Esophagus squamous epithelium (tissue), 4 donors: ENCODE results near the gene CALHM1.

ENCODE experiments used
- POLR2A ChIP-seq, 4 donors: fragments of 450-650 bp; IDR thresholded peaks; one replicate each; pipeline ENCODE4 v1.6.1; 2017; ENCODE audit warnings: antibody characterized with exemption in 4 of 4, mild to moderate bottlenecking in 4 of 4, moderate library complexity in 3 of 4
- TF ChIP-seq, protein P1 (sequence below), 6 experiments: fragments of 450-650 bp in 4 of 6; fragments of 200-600 bp in 2 of 6; sonication (generic) in 2 of 6; IDR thresholded peaks; one replicate each; pipeline ENCODE4 v1.5.1; 2016 to 2019; ENCODE audit warnings: antibody characterized with exemption in 6 of 6, mild to moderate bottlenecking in 4 of 6, moderate library complexity in 4 of 6

DNA sequence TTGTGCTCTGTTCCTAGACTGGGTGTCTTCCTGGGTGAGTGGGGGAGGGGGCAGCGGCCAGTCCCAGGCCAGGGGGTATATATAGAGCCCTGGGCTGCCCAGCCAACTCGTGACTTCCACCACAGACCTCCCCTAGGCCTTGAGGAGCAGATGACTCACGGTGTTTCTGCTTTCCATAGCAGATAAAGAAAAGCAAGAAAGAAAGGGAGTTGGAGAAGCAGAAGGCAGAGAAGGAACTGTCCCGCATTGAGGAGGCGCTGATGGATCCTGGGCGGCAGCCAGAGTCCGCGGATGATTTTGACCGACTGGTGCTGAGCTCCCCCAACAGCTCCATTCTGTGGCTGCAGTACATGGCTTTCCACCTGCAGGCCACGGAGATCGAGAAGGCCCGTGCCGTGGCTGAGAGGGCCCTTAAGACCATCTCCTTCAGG lies 16.7 kb downstream of the CALHM1 start:
- TF ChIP-seq, protein P1, sequence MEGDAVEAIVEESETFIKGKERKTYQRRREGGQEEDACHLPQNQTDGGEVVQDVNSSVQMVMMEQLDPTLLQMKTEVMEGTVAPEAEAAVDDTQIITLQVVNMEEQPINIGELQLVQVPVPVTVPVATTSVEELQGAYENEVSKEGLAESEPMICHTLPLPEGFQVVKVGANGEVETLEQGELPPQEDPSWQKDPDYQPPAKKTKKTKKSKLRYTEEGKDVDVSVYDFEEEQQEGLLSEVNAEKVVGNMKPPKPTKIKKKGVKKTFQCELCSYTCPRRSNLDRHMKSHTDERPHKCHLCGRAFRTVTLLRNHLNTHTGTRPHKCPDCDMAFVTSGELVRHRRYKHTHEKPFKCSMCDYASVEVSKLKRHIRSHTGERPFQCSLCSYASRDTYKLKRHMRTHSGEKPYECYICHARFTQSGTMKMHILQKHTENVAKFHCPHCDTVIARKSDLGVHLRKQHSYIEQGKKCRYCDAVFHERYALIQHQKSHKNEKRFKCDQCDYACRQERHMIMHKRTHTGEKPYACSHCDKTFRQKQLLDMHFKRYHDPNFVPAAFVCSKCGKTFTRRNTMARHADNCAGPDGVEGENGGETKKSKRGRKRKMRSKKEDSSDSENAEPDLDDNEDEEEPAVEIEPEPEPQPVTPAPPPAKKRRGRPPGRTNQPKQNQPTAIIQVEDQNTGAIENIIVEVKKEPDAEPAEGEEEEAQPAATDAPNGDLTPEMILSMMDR (IDR thresholded peaks at IDR 0.05) = no peak
- no peak for TF ChIP-seq POLR2A (IDR thresholded peaks at IDR 0.05)
